K562 (cell line): Measurements from ENCODE around the gene RGL2. TPM values are rescaled to one million over a fixed set of nuclear protein-coding genes. Genes with fewer than 3 reads are reported as not detected.
A peak's percentile ranks its signal among the peaks of the same experiment; 100 is the strongest.

Experiments
- BCOR ChIP-seq: fragments of 450-650 bp; IDR thresholded peaks from 2 replicates; pipeline ENCODE4 v1.6.1; 2016
- BMI1 ChIP-seq: fragments of 150-350 bp; IDR thresholded peaks from 2 replicates; pipeline ENCODE4 v1.6.1; 2014; ENCODE audit warnings: low read length
- BRF1 ChIP-seq: IDR thresholded peaks from 3 replicates; pipeline ENCODE4 v1.6.1; 2011; ENCODE audit warnings: borderline replicate concordance, mild to moderate bottlenecking; ENCODE audit not compliant: insufficient read length; ENCODE audit errors: extremely low read depth
- DLX4 ChIP-seq: fragments of 250-450 bp; sonication (Bioruptor Pico); IDR thresholded peaks from 2 replicates; pipeline ENCODE4 v1.6.1; 2021; ENCODE audit warnings: mild to moderate bottlenecking
- ELF2 ChIP-seq: fragments of 250-450 bp; sonication (Bioruptor Pico); IDR thresholded peaks from 2 replicates; pipeline ENCODE4 v1.5.0; 2021; ENCODE audit warnings: mild to moderate bottlenecking
- NCOA2 ChIP-seq, 2 experiments: fragments of 450-650 bp; IDR thresholded peaks; 2 replicates each; pipeline ENCODE4 v1.6.1; 2018; ENCODE audit warnings: mild to moderate bottlenecking in 2 of 2, moderate library complexity in 1 of 2; ENCODE audit not compliant: partially characterized antibody in 2 of 2
- NR1H2 ChIP-seq: sonication (generic); formaldehyde crosslinking; IDR thresholded peaks from 2 replicates; pipeline ENCODE4 v1.4.0; 2020; ENCODE audit warnings: mild to moderate bottlenecking, missing genetic modification reagents
- NR2C2 ChIP-seq, 2 experiments: fragments of 200-800 bp in 1 of 2; sonication (Bioruptor generic) in 1 of 2; sonication (generic) in 1 of 2; formaldehyde crosslinking in 1 of 2; IDR thresholded peaks; 2 replicates each; pipeline versions ENCODE4 v1.6.1 to v1.8.0; 2016 to 2022; ENCODE audit warnings: mild to moderate bottlenecking in 1 of 2, missing compliant biosample characterization in 1 of 2, missing genetic modification characterization in 1 of 2, missing genetic modification reagents in 1 of 2
- PHB ChIP-seq: fragments of 250-450 bp; sonication (Bioruptor Pico); IDR thresholded peaks from 2 replicates; pipeline ENCODE4 v1.5.0; 2021
- PML ChIP-seq: IDR thresholded peaks from 2 replicates; pipeline ENCODE4 v1.6.1; 2012; ENCODE audit warnings: low read length, inconsistent platforms
- PREB ChIP-seq: sonication (generic); formaldehyde crosslinking; IDR thresholded peaks from 2 replicates; pipeline ENCODE4 v1.8.1; 2023; ENCODE audit warnings: mild to moderate bottlenecking, missing genetic modification reagents
- RBM34 ChIP-seq: fragments of 200-400 bp; formaldehyde crosslinking; IDR thresholded peaks from 2 replicates; pipeline ENCODE4 v1.6.1; 2018; ENCODE audit warnings: low read length, borderline replicate concordance; ENCODE audit not compliant: insufficient read depth
- ZFP91 ChIP-seq: sonication (generic); formaldehyde crosslinking; IDR thresholded peaks from 2 replicates; pipeline ENCODE4 v1.8.0; 2022; ENCODE audit warnings: mild to moderate bottlenecking, missing genetic modification reagents
- ZNF212 ChIP-seq: fragments of 450-650 bp; formaldehyde crosslinking; IDR thresholded peaks from 2 replicates; pipeline ENCODE4 v1.4.0; 2020; ENCODE audit warnings: mild to moderate bottlenecking
- ZNF253 ChIP-seq: fragments of 250-450 bp; sonication (Bioruptor Pico); conservative IDR thresholded peaks from 2 replicates; pipeline ENCODE4 v1.6.1; 2021; ENCODE audit warnings: mild to moderate bottlenecking
- ZNF282 ChIP-seq: sonication (generic); formaldehyde crosslinking; IDR thresholded peaks from 2 replicates; pipeline ENCODE4 v1.8.1; 2023; ENCODE audit warnings: missing genetic modification reagents
- ZNF384 ChIP-seq: IDR thresholded peaks from 2 replicates; pipeline ENCODE4 v1.6.1; 2012; ENCODE audit warnings: low read depth, low read length, improper control_type of control experiment
- ZNF696 ChIP-seq: fragments of 250-450 bp; sonication (Bioruptor Pico); conservative IDR thresholded peaks from 2 replicates; pipeline ENCODE4 v1.4.0; 2020; ENCODE audit warnings: mild to moderate bottlenecking, moderate library complexity
- ZZZ3 ChIP-seq: fragments of 450-650 bp; IDR thresholded peaks from 2 replicates; pipeline ENCODE4 v1.6.1; 2016; ENCODE audit warnings: antibody characterized with exemption, mild to moderate bottlenecking, moderate library complexity
- polyA plus RNA-seq, 8 experiments: library from polyadenylated mRNA; depleted of rRNA in 4 of 8; stranded (reverse) in 5 of 8; unstranded in 3 of 8; fragments of >200 nt; fragmentation: Nextera tagmentation in 2 of 8; fragmentation: Illumina TruSeq in 1 of 8; extraction: Ambion mirVana in 2 of 8; extraction: Trizol in 1 of 8; gene quantifications; 2 replicates each; pipeline versions ENCODE4 v1.2.1 to v1.2.3, GENCODE V29; 2011 to 2014; ENCODE audit warnings: inconsistent platforms in 1 of 8, missing spikeins in 1 of 8
- total RNA-seq, 7 experiments: library from RNA; depleted of rRNA in 6 of 7; stranded (reverse); fragments of >200 nt in 6 of 7; fragmentation: Illumina TruSeq in 2 of 7; extraction: Trizol in 2 of 7; gene quantifications; 2 replicates each; pipeline versions ENCODE4 v1.2.1 to v1.2.3, GENCODE V29; 2011 to 2021; ENCODE audit warnings: low replicate concordance in 1 of 7
- TF ChIP-seq, protein P1 (sequence below), 2 experiments: fragments of 200-800 bp in 1 of 2; sonication (Bioruptor generic) in 1 of 2; sonication (generic) in 1 of 2; formaldehyde crosslinking in 1 of 2; IDR thresholded peaks in 1 of 2; conservative IDR thresholded peaks in 1 of 2; 2 replicates each; pipeline versions ENCODE4 v1.5.0 to v1.6.1; 2016 to 2020; ENCODE audit warnings: missing compliant biosample characterization in 1 of 2, missing genetic modification characterization in 1 of 2, missing genetic modification reagents in 1 of 2
- TF ChIP-seq, protein P2 (sequence below): fragments of 450-650 bp; IDR thresholded peaks from 2 replicates; pipeline ENCODE4 v1.6.1; 2016

The RGL2 gene
- total and polyA plus RNA-seq, 9 of the 15 experiments (the other 6 are each of a cell fraction or from before 2014, with no cell fraction given): 1.8 to 57.1 (median 19.5) TPM

GRCh38 chr6:33288921-33289783, 9.6 kb downstream of the RGL2 start, which contains the start of the genes PFDN6 and WDR46 (continued):
- TF ChIP-seq BRF1: no peak
- no peak for TF ChIP-seq NR1H2
- no peak for TF ChIP-seq NCOA2 (IDR thresholded peaks at IDR 0.05; ENCODE audit: partially characterized antibody in 2 of 2)
- TF ChIP-seq BMI1: no peak
- TF ChIP-seq ZNF384: 0 out of 2 replicates have a peak, but pooled peaks have one; percentile 21
- peak; percentile 70; the same call in 1 of the 2 replicates for TF ChIP-seq ZZZ3
- no peak for TF ChIP-seq ZNF253 (CRISPR knock-in tag)
- no peak for TF ChIP-seq ZNF282
- TF ChIP-seq ELF2 (CRISPR knock-in tag): peak; percentile 94
- 0 out of 2 replicates have a peak, but pooled peaks have one; percentile 80 for TF ChIP-seq PREB (CRISPR knock-in tag)
- TF ChIP-seq, protein P1, sequence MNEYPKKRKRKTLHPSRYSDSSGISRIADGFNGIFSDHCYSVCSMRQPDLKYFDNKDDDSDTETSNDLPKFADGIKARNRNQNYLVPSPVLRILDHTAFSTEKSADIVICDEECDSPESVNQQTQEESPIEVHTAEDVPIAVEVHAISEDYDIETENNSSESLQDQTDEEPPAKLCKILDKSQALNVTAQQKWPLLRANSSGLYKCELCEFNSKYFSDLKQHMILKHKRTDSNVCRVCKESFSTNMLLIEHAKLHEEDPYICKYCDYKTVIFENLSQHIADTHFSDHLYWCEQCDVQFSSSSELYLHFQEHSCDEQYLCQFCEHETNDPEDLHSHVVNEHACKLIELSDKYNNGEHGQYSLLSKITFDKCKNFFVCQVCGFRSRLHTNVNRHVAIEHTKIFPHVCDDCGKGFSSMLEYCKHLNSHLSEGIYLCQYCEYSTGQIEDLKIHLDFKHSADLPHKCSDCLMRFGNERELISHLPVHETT (CRISPR knock-in tag; conservative IDR thresholded peaks at IDR 0.05 in 1 of 2, IDR thresholded peaks at IDR 0.05 in 1 of 2): peak in 1 of 2 experiments; percentile 89; a peak in 1 of 4 replicates
- TF ChIP-seq BCOR: no peak
- TF ChIP-seq, protein P2, sequence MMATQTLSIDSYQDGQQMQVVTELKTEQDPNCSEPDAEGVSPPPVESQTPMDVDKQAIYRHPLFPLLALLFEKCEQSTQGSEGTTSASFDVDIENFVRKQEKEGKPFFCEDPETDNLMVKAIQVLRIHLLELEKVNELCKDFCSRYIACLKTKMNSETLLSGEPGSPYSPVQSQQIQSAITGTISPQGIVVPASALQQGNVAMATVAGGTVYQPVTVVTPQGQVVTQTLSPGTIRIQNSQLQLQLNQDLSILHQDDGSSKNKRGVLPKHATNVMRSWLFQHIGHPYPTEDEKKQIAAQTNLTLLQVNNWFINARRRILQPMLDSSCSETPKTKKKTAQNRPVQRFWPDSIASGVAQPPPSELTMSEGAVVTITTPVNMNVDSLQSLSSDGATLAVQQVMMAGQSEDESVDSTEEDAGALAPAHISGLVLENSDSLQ: peak; percentile 74
- no peak for TF ChIP-seq DLX4 (CRISPR knock-in tag)
- no peak for TF ChIP-seq ZFP91 (CRISPR knock-in tag)
- TF ChIP-seq RBM34: no peak
- peak; percentile 98 for TF ChIP-seq NR2C2 (CRISPR knock-in tag; IDR thresholded peaks at IDR 0.05)
- peak; percentile 100 for TF ChIP-seq NR2C2 (tag; IDR thresholded peaks at IDR 0.05)
- TF ChIP-seq PHB (CRISPR knock-in tag): no peak
- peak; percentile 35; the same call in 1 of the 2 replicates for TF ChIP-seq PML
- no peak for TF ChIP-seq ZNF212
- no peak for TF ChIP-seq ZNF696 (CRISPR knock-in tag)
